Smooth muscle cell (in vitro differentiated cells): ENCODE results near the gene DYNLT1. TPM values are rescaled to one million over a fixed set of nuclear protein-coding genes. Genes with fewer than 3 reads are reported as not detected.

Experiments used
- DNase-seq: peaks from one replicate; lab custom pipeline; 2025; ENCODE audit not compliant: unreplicated experiment; lab: John Stamatoyannopoulos, UW
- H2AFZ ChIP-seq: fragments of 200-600 bp; sonication (generic); 2 replicates; pipeline ENCODE4 v1.6.0; 2016; ENCODE audit warnings: antibody characterized with exemption, low read depth, mild to moderate bottlenecking
- H3F3A ChIP-seq: fragments of 200-600 bp; sonication (generic); 2 replicates; pipeline ENCODE4 v1.6.0; 2017; ENCODE audit warnings: antibody characterized with exemption, low read depth
- H3K27ac ChIP-seq: fragments of 200-600 bp; sonication (generic); 2 replicates; pipeline ENCODE4 v1.5.1; 2016; ENCODE audit warnings: low read depth, mild to moderate bottlenecking
- H3K27me3 ChIP-seq: fragments of 200-600 bp; sonication (generic); 2 replicates; pipeline ENCODE4 v1.6.1; 2016; ENCODE audit warnings: low read depth, mild to moderate bottlenecking
- H3K36me3 ChIP-seq: fragments of 200-600 bp; sonication (generic); 2 replicates; pipeline ENCODE4 v1.5.1; 2016; ENCODE audit warnings: low read depth
- H3K4me1 ChIP-seq: fragments of 200-600 bp; sonication (generic); 2 replicates; pipeline ENCODE4 v1.5.1; 2016; ENCODE audit warnings: low read depth
- H3K4me2 ChIP-seq: fragments of 200-600 bp; sonication (generic); 2 replicates; pipeline ENCODE4 v1.6.0; 2016; ENCODE audit warnings: mild to moderate bottlenecking
- H3K4me3 ChIP-seq: fragments of 200-600 bp; sonication (generic); 2 replicates; pipeline ENCODE4 v1.5.1; 2016; ENCODE audit warnings: mild to moderate bottlenecking
- H3K79me2 ChIP-seq: fragments of 200-600 bp; sonication (generic); 2 replicates; pipeline ENCODE4 v1.6.0; 2016; ENCODE audit warnings: low read depth, mild to moderate bottlenecking
- H3K9ac ChIP-seq: fragments of 200-600 bp; sonication (generic); 2 replicates; pipeline ENCODE4 v1.6.0; 2016; ENCODE audit warnings: low read depth
- H3K9me3 ChIP-seq: fragments of 200-600 bp; sonication (generic); replicated peaks from 2 replicates; pipeline ENCODE4 v1.5.1; 2016; ENCODE audit warnings: low read depth
- H4K20me1 ChIP-seq: fragments of 200-600 bp; sonication (generic); 2 replicates; pipeline ENCODE4 v1.6.0; 2016; ENCODE audit warnings: low read depth
- CTCF ChIP-seq: fragments of 200-600 bp; sonication (generic); IDR thresholded peaks from 2 replicates; pipeline ENCODE4 v1.5.1; 2017; ENCODE audit warnings: borderline replicate concordance, mild to moderate bottlenecking, antibody characterized with exemption; ENCODE audit not compliant: insufficient read depth, poor library complexity, severe bottlenecking
- WGBS: methylation state at CpG from one replicate; pipeline ENCODE4 v1.1.7; 2016; ENCODE audit warnings: low lambda C conversion rate; 5-methylcytosine and 5-hydroxymethylcytosine counted together
- polyA plus RNA-seq: library from polyadenylated mRNA; unstranded; fragments of >200 nt; fragmentation: Nextera tagmentation; extraction: Ambion mirVana; gene quantifications from 2 replicates; pipeline ENCODE4 v1.2.1, GENCODE V29; 2016
- total RNA-seq: library from RNA; depleted of rRNA; stranded (reverse); fragments of >200 nt; gene quantifications from 2 replicates; pipeline ENCODE4 v1.2.3, GENCODE V29; 2014

Gene DYNLT1
- 127 and 129 TPM in 2 replicates for total RNA-seq
- 225 and 286 TPM in 2 replicates for polyA plus RNA-seq

- Histone ChIP-seq H3F3A (no peaks in the 10 kb centered on the region), H4K20me1 (peaks cover 37% of the 10 kb centered on the region), H3K9ac (peak within 1 kb of the TSS; percentile 99), H3K36me3 (no peaks in the 10 kb centered on the region), H2AFZ (peak within 1 kb of the TSS; percentile 91), H3K4me1 (peaks cover 19% of the 10 kb centered on the region), H3K27me3 (no peaks in the 10 kb centered on the region), H3K4me2 (peak within 1 kb of the TSS; percentile 95), H3K79me2 (peaks cover 45% of the 10 kb centered on the region), H3K9me3 (no peaks in the 10 kb centered on the region), H3K27ac (peak within 1 kb of the TSS; percentile 99), H3K4me3 (peak within 1 kb of the TSS; percentile 97)
- no peak for TF ChIP-seq CTCF
- peak; percentile 83 for DNase-seq
- under 1% methylated on average over 37 of the region's 81 CpGs for WGBS
Observed at GRCh38 chr6:158644231-158645063, at the start of gene DYNLT1. Gene DYNLT1 (minus strand): TSS chr6:158644743. CDS start chr6:158644708, 35 bp downstream.

- no peaks in the 10 kb centered on the region for H3K27me3 ChIP-seq
- TF ChIP-seq CTCF, result no peak
- WGBS, result 88% methylated on average over 1 of the region's 1 CpG
- H4K20me1 ChIP-seq, result no peaks in the 10 kb centered on the region
- H3K79me2 ChIP-seq, result no peaks in the 10 kb centered on the region
- DNase-seq, result no peak
- no peak overlapping the region for H3K9ac ChIP-seq
- H3K36me3 ChIP-seq, result no peaks in the 10 kb centered on the region
- no peak overlapping the region for H2AFZ ChIP-seq
- H3K27ac ChIP-seq, result no peak overlapping the region
- no peak overlapping the region for H3K4me2 ChIP-seq
- H3K9me3 ChIP-seq, result no peaks in the 10 kb centered on the region
- H3K4me1 ChIP-seq, result no peaks in the 10 kb centered on the region
- no peak overlapping the region for H3K4me3 ChIP-seq
- no peaks in the 10 kb centered on the region for H3F3A ChIP-seq
Observed at GRCh38 chr6:158688860-158689259, 44.3 kb upstream of the DYNLT1 start.

GRCh38 chr6:158687506-158687905 lies 43.0 kb upstream of the DYNLT1 start:
- H3K4me2 ChIP-seq, result no peak overlapping the region
- no peak overlapping the region for H3K4me3 ChIP-seq
- no peak for TF ChIP-seq CTCF
- no peaks in the 10 kb centered on the region for H3F3A ChIP-seq
- H3K9me3 ChIP-seq, result no peaks in the 10 kb centered on the region
- no peaks in the 10 kb centered on the region for H3K36me3 ChIP-seq
- no peaks in the 10 kb centered on the region for H3K4me1 ChIP-seq
- peak overlapping the region; percentile 74 for H3K27ac ChIP-seq
- H3K9ac ChIP-seq, result no peak overlapping the region
- no peaks in the 10 kb centered on the region for H3K79me2 ChIP-seq
- 94% methylated on average over 4 of the region's 4 CpGs for WGBS
- no peak for DNase-seq
- no peaks in the 10 kb centered on the region for H4K20me1 ChIP-seq
- H2AFZ ChIP-seq, result no peak overlapping the region
- H3K27me3 ChIP-seq, result no peaks in the 10 kb centered on the region
